ENCODE results near the gene PPP1R10.

Gene PPP1R10

GRCh38 chr6:30597315-30598144 lies 19.5 kb downstream of the PPP1R10 start:
- DNase-seq = peak; percentile 78 to 83

- DNase-seq = no peak
Observed at GRCh38 chr6:30592287-30592686, 24.8 kb downstream of the PPP1R10 start.

- no peak for DNase-seq
Observed at GRCh38 chr6:30591008-30591407, 26.0 kb downstream of the PPP1R10 start.

- no peak for DNase-seq
Observed at GRCh38 chr6:30590509-30590908, 26.5 kb downstream of the PPP1R10 start.

- DNase-seq = no peak
Observed at GRCh38 chr6:30589754-30590358, 27.2 kb downstream of the PPP1R10 start.

GRCh38 chr6:30583921-30584320 lies 33.1 kb downstream of the PPP1R10 start:
- DNase-seq = no peak

GRCh38 chr6:30578051-30578450 lies 39.0 kb downstream of the PPP1R10 start:
- DNase-seq = no peak

GRCh38 chr6:30573113-30573512 lies 43.9 kb downstream of the PPP1R10 start:
- DNase-seq = no peak

GRCh38 chr6:30572148-30572547 lies 44.9 kb downstream of the PPP1R10 start:
- no peak for DNase-seq

GRCh38 chr6:30571762-30572082 lies 45.3 kb downstream of the PPP1R10 start:
- DNase-seq = no peak

GRCh38 chr6:30571075-30571761 lies 45.8 kb downstream of the PPP1R10 start, which contains the start of gene ABCF1:
TSS of gene ABCF1 (plus strand) at chr6:30571442. CDS start at chr6:30571488, 46 bp downstream.
- peak; percentile 100 for DNase-seq

GRCh38 chr6:30570740-30571074 lies 46.3 kb downstream of the PPP1R10 start:
- DNase-seq = no peak

GRCh38 chr6:30570263-30570662 lies 46.8 kb downstream of the PPP1R10 start:
- DNase-seq = no peak

- DNase-seq = peak in 1 of 2 donors; percentile 10
Observed at GRCh38 chr6:30568245-30568644, 48.8 kb downstream of the PPP1R10 start.

- no peak for DNase-seq
Observed at GRCh38 chr6:30565772-30566171, 51.3 kb downstream of the PPP1R10 start.

GRCh38 chr6:30564114-30564513 lies 52.9 kb downstream of the PPP1R10 start:
- no peak for DNase-seq

- no peak for DNase-seq
Observed at GRCh38 chr6:30562470-30563425, 54.3 kb downstream of the PPP1R10 start.

GRCh38 chr6:30560930-30561329 lies 56.1 kb downstream of the PPP1R10 start:
- no peak for DNase-seq

- no peak for DNase-seq
Observed at GRCh38 chr6:30557683-30557981, 59.4 kb downstream of the PPP1R10 start.

- peak; percentile 74 to 80 for DNase-seq
Observed at GRCh38 chr6:30556906-30557682, 59.9 kb downstream of the PPP1R10 start, which contains the start of gene PRR3. TSS of gene PRR3 (plus strand) at chr6:30557295. CDS start at chr6:30557345, 50 bp downstream.

GRCh38 chr6:30556066-30556905 lies 60.8 kb downstream of the PPP1R10 start, which contains the start of gene GNL1:
TSS of gene GNL1 (minus strand) at chr6:30556489. CDS start at chr6:30556203, 286 bp downstream.
- DNase-seq = peak; percentile 98 to 99

All from stimulated activated CD4-positive, alpha-beta T cell treated with anti-CD3 and anti-CD28 coated beads, Interleukin-2, amount 100 ng/mL, for 48 hours (primary cell).